Upper lobe of left lung (tissue), 6 donors: Measurements from ENCODE around the gene CNN1. TPM values are rescaled to one million over a fixed set of nuclear protein-coding genes. Genes with fewer than 3 reads are reported as not detected.
A peak's percentile ranks its signal among the peaks of the same experiment; 100 is the strongest.

Experiments used
- ATAC-seq, 2 donors: fragments of 200-7000 bp; cut with Tn5 transposase; one replicate each; pipeline ENCODE4 v1.9.1; 2022; ENCODE audit warnings: mild to moderate bottlenecking in 2 of 2, moderate library complexity in 2 of 2; ENCODE audit not compliant: low FRiP score in 2 of 2
- DNase-seq, 2 donors: peaks; one replicate each; pipeline ENCODE4 v3.0.0-alpha.2; 2019 to 2020
- H3K27ac ChIP-seq, 4 donors: fragments of 200-600 bp; sonication (generic); one replicate each; pipeline ENCODE4 v1.5.1; 2016 to 2019
- H3K27me3 ChIP-seq, 4 donors: fragments of 200-600 bp; sonication (generic); one replicate each; pipeline ENCODE4 v1.5.1; 2017 to 2019
- H3K36me3 ChIP-seq, 4 donors: fragments of 200-600 bp; sonication (generic); one replicate each; pipeline ENCODE4 v1.5.1; 2016 to 2019
- H3K4me1 ChIP-seq, 4 donors: fragments of 200-600 bp; sonication (generic); one replicate each; pipeline ENCODE4 v1.5.1; 2018 to 2019
- H3K4me3 ChIP-seq, 4 donors: fragments of 200-600 bp; sonication (generic); one replicate each; pipeline ENCODE4 v1.5.1; 2017 to 2019; ENCODE audit warnings: mild to moderate bottlenecking in 2 of 4, moderate library complexity in 1 of 4
- H3K9me3 ChIP-seq, 4 donors: fragments of 200-600 bp; sonication (generic); one replicate each; pipeline ENCODE4 v1.5.1; 2018 to 2019
- CTCF ChIP-seq, 6 experiments: fragments of 450-650 bp in 4 of 6; fragments of 200-600 bp in 2 of 6; sonication (generic) in 2 of 6; IDR thresholded peaks; one replicate each; pipeline ENCODE4 v1.5.1; 2016 to 2019; ENCODE audit warnings: antibody characterized with exemption in 6 of 6
- EP300 ChIP-seq, 4 donors: sonication (generic); formaldehyde crosslinking; IDR thresholded peaks; one replicate each; pipeline ENCODE4 v1.5.1; 2017; ENCODE audit warnings: antibody characterized with exemption in 4 of 4, control low read depth in 2 of 4
- POLR2A ChIP-seq, 4 donors: fragments of 450-650 bp; IDR thresholded peaks; one replicate each; pipeline ENCODE4 v1.5.1; 2016 to 2017; ENCODE audit warnings: antibody characterized with exemption in 4 of 4, mild to moderate bottlenecking in 2 of 4
- POLR2AphosphoS5 ChIP-seq, 2 donors: sonication (generic); formaldehyde crosslinking; IDR thresholded peaks; one replicate each; pipeline ENCODE4 v1.5.1; 2017; ENCODE audit warnings: antibody characterized with exemption in 2 of 2
- WGBS, 2 donors: methylation state at CpG; one replicate each; pipeline ENCODE4 v1.1.5; 2017 to 2018; 5-methylcytosine and 5-hydroxymethylcytosine counted together
- total RNA-seq, 6 donors: library from RNA; depleted of rRNA in 4 of 6; stranded (reverse); fragments of >200 nt in 4 of 6; gene quantifications; one replicate each; pipeline versions ENCODE4 v1.1.0 to v1.2.1, GENCODE V29; 2016 to 2021
- donor health status: DM: no; HTN: no; CAD: no; lungs with moderate emphysema.
- donor health status: DM: no; HTN: yes; CAD: no; lungs with severe emphysema.

Gene CNN1
- total RNA-seq, 6 donors from 2014 or later = 3.1 to 47.9 (median 20.7) TPM

GRCh38 chr19:11507370-11508078 lies 31.1 kb upstream of the CNN1 start:
- Histone ChIP-seq H3K4me1 (peaks cover 10 to 20% (median 15%) of the 10 kb centered on the region in 4 donors), H3K27ac (no peak overlapping the region), H3K27me3 (no peaks in the 10 kb centered on the region), H3K36me3 (peaks cover 0 to 20% (median 7%) of the 10 kb centered on the region in 4 donors), H3K4me3 (no peak overlapping the region), H3K9me3 (no peaks in the 10 kb centered on the region)
- 94% methylated on average over 10 to 18 of the region's 18 CpGs for WGBS, 2 donors
- TF ChIP-seq CTCF (IDR thresholded peaks at IDR 0.05) = no peak
- no peak for TF ChIP-seq POLR2A (IDR thresholded peaks at IDR 0.05)
- no peak for TF ChIP-seq EP300 (IDR thresholded peaks at IDR 0.05)
- TF ChIP-seq POLR2AphosphoS5 (IDR thresholded peaks at IDR 0.05) = no peak
- no peak for ATAC-seq
- DNase-seq = peak in 1 of 2 donors; percentile 74

GRCh38 chr19:11510444-11510843 lies 28.2 kb upstream of the CNN1 start:
- Histone ChIP-seq H3K36me3 (peaks cover 0 to 45% (median 20%) of the 10 kb centered on the region in 4 donors), H3K27ac (no peak overlapping the region), H3K4me3 (no peak overlapping the region), H3K27me3 (no peaks in the 10 kb centered on the region), H3K4me1 (peaks cover 5 to 12% (median 10%) of the 10 kb centered on the region in 4 donors), H3K9me3 (no peaks in the 10 kb centered on the region)
- DNase-seq (peak in 1 of 2 donors; percentile 57), ATAC-seq (no peak)
- whole genome bisulfite sequencing, 2 donors = 93 to 98% methylated on average over 8 of the region's 8 CpGs
- no peak for TF ChIP-seq EP300 (IDR thresholded peaks at IDR 0.05)
- TF ChIP-seq POLR2AphosphoS5 (IDR thresholded peaks at IDR 0.05) = no peak
- no peak for TF ChIP-seq POLR2A (IDR thresholded peaks at IDR 0.05)
- no peak for TF ChIP-seq CTCF (IDR thresholded peaks at IDR 0.05)

GRCh38 chr19:11513946-11514345 lies 24.7 kb upstream of the CNN1 start:
- peaks cover 0 to 71% (median 39%) of the 10 kb centered on the region in 4 donors for H3K36me3 ChIP-seq
- 94 to 96% methylated on average over 11 to 20 of the region's 20 CpGs for WGBS, 2 donors

GRCh38 chr19:11519138-11519537 lies 19.5 kb upstream of the CNN1 start:
- H3K27me3 ChIP-seq = no peaks in the 10 kb centered on the region
- DNase-seq (no peak), ATAC-seq (no peak)
- TF ChIP-seq POLR2AphosphoS5 (IDR thresholded peaks at IDR 0.05) (no peak), CTCF (IDR thresholded peaks at IDR 0.05) (no peak), POLR2A (IDR thresholded peaks at IDR 0.05) (no peak), EP300 (IDR thresholded peaks at IDR 0.05) (no peak)
- no peaks in the 10 kb centered on the region for H3K4me1 ChIP-seq
- WGBS, 2 donors = 89 to 95% methylated on average over 9 of the region's 9 CpGs
- no peak overlapping the region for H3K27ac ChIP-seq
- H3K36me3 ChIP-seq = peaks cover 0 to 62% (median 33%) of the 10 kb centered on the region in 4 donors
- no peaks in the 10 kb centered on the region for H3K9me3 ChIP-seq
- H3K4me3 ChIP-seq = no peak overlapping the region

More at GRCh38 chr19:11513946-11514345, 24.7 kb upstream of the CNN1 start:
- ATAC-seq (peak; percentile 11 to 43), DNase-seq (peak in 1 of 2 donors; percentile 68)
- no peak for TF ChIP-seq EP300 (IDR thresholded peaks at IDR 0.05)
- no peak for TF ChIP-seq POLR2A (IDR thresholded peaks at IDR 0.05)
- no peak for TF ChIP-seq CTCF (IDR thresholded peaks at IDR 0.05)
- no peak for TF ChIP-seq POLR2AphosphoS5 (IDR thresholded peaks at IDR 0.05)
- Histone ChIP-seq H3K27ac (no peak overlapping the region), H3K9me3 (no peaks in the 10 kb centered on the region), H3K27me3 (no peaks in the 10 kb centered on the region), H3K4me3 (no peak overlapping the region), H3K4me1 (no peaks in the 10 kb centered on the region)
